Keratinocyte (primary cell): Measurements from ENCODE around the gene AGPS.
"Not testable (repeated sequence)": the region's sequence is repeated elsewhere in the genome, so short reads cannot be mapped to it uniquely, and the experiment has no call there.

ENCODE experiments used
- CTCF ChIP-seq, 3 experiments: IDR thresholded peaks in 1 of 3; conservative IDR thresholded peaks in 1 of 3; optimal IDR thresholded peaks in 1 of 3; 2 replicates in 2 of 3; 3 replicates in 1 of 3; pipeline versions ENCODE3 to v1.5.1; 2011; ENCODE audit warnings: low read length in 3 of 3, mild to moderate bottlenecking in 3 of 3, moderate library complexity in 2 of 3, control low read depth in 1 of 3, inconsistent platforms in 1 of 3; ENCODE audit not compliant: insufficient read depth in 2 of 3; ENCODE audit errors: extremely low read depth in 1 of 3
- EZH2 ChIP-seq: IDR thresholded peaks from one replicate; pipeline ENCODE4 v1.6.1; 2012; ENCODE audit warnings: inconsistent platforms, mild to moderate bottlenecking, low read length, moderate library complexity

- not testable (repeated sequence) for TF ChIP-seq EZH2; CTCF (optimal IDR thresholded peaks at IDR 0.05 in 1 of 3, IDR thresholded peaks at IDR 0.05 in 1 of 3, conservative IDR thresholded peaks at IDR 0.05 in 1 of 3; ENCODE audit: extremely low read depth in 1 of 3, insufficient read depth in 2 of 3, low read length in 3 of 3)
These were observed 18.1 kb downstream of the AGPS start for GRCh38 chr2:177410629-177411028.
